GM12878 (cell line): ENCODE measurements around the gene GABBR2. TPM values are rescaled to one million over a fixed set of nuclear protein-coding genes. Genes with fewer than 3 reads are reported as not detected.

Experiments
- ATAC-seq: fragments of 200-7000 bp; cut with Tn5 transposase; 3 replicates; pipeline ENCODE4 v1.9.1; 2020; ENCODE audit warnings: mild to moderate bottlenecking, moderate library complexity
- BruUV-seq: library from RNA; stranded (reverse); fragments of 400-500 nt; replicated peaks from 2 replicates; lab custom pipeline; 2021; lab: Mats Ljungman, UMichigan
- CTCF ChIA-PET: fragments of 300-600 bp; sonication (Branson Sonifier 250); formaldehyde crosslinking; extraction: SDS; loops from one replicate; lab custom pipeline; 2021; ENCODE audit warnings: inconsistent platforms; lab: Yijun Ruan, JAX
- POLR2A ChIA-PET: fragments of 350-600 bp; formaldehyde crosslinking; extraction: SDS; loops from one replicate; lab custom pipeline; 2021; ENCODE audit warnings: inconsistent platforms; lab: Charles Lee
- RAD21 ChIA-PET: fragments of 300-600 bp; sonication (Branson Sonifier 250); formaldehyde crosslinking; loops from one replicate; lab custom pipeline; 2023; ENCODE audit warnings: antibody characterized with exemption; ENCODE audit not compliant: unreplicated experiment; lab: Charles Lee
- SMC1A ChIA-PET: fragments of 300-600 bp; sonication (Branson Sonifier 250); formaldehyde crosslinking; loops from one replicate; lab custom pipeline; 2023; ENCODE audit not compliant: unreplicated experiment, uncharacterized antibody; lab: Charles Lee
- DNase-seq: peaks from one replicate; pipeline ENCODE4 v3.0.0-alpha.2; 2011; ENCODE audit warnings: low read depth, low spot score
- FAIRE-seq: peaks from 3 replicates; lab custom pipeline; 2011; peaks lifted over from hg19 to GRCh38; lab: Jason Lieb, UNC
- H2AFZ ChIP-seq: 2 replicates; pipeline ENCODE4 v1.6.0; 2011; ENCODE audit warnings: low read depth, low read length, control low read depth; ENCODE audit not compliant: control insufficient read depth
- H3K27ac ChIP-seq: 2 replicates; pipeline ENCODE4 v1.5.1; 2011; ENCODE audit warnings: control low read depth; ENCODE audit not compliant: control insufficient read depth, insufficient read depth
- H3K27me3 ChIP-seq, 2 experiments: replicated peaks in 1 of 2; 2 replicates each; pipeline versions ENCODE4 v1.6.0 to v1.6.1; 2011; ENCODE audit warnings: low read length in 1 of 2; ENCODE audit not compliant: control insufficient read depth in 2 of 2, insufficient read depth in 2 of 2
- H3K36me3 ChIP-seq, 2 experiments: 2 replicates each; pipeline ENCODE4 v1.5.1; 2011; ENCODE audit warnings: low read length in 1 of 2; ENCODE audit not compliant: control insufficient read depth in 2 of 2, insufficient read depth in 2 of 2
- H3K4me1 ChIP-seq: 2 replicates; pipeline ENCODE4 v1.6.1; 2011; ENCODE audit warnings: mild to moderate bottlenecking, low read length, moderate library complexity, mixed read lengths; ENCODE audit not compliant: control insufficient read depth, insufficient read depth
- H3K4me2 ChIP-seq: 2 replicates; pipeline ENCODE4 v1.6.0; 2011; ENCODE audit warnings: control low read depth; ENCODE audit not compliant: control insufficient read depth, insufficient read depth
- H3K4me3 ChIP-seq: fragments of 200-600 bp; sonication (generic); 2 replicates; pipeline ENCODE4 v1.5.1; 2016
- H3K79me2 ChIP-seq: 2 replicates; pipeline ENCODE4 v1.6.0; 2011; ENCODE audit warnings: low read length; ENCODE audit not compliant: control insufficient read depth, insufficient read depth
- H3K9ac ChIP-seq: 2 replicates; pipeline ENCODE4 v1.8.0; 2011; ENCODE audit warnings: low read length, control low read depth, mixed read lengths; ENCODE audit not compliant: control insufficient read depth, insufficient read depth
- H3K9me3 ChIP-seq: replicated peaks from 3 replicates; pipeline ENCODE4 v1.5.1; 2011; ENCODE audit warnings: mild to moderate bottlenecking, low read length; ENCODE audit not compliant: control insufficient read depth, insufficient read depth
- H4K20me1 ChIP-seq: 2 replicates; pipeline ENCODE4 v1.6.0; 2011; ENCODE audit not compliant: control insufficient read depth, insufficient read depth
- BACH1 ChIP-seq: fragments of 450-650 bp; IDR thresholded peaks from 2 replicates; pipeline ENCODE4 v1.6.1; 2017; ENCODE audit warnings: mild to moderate bottlenecking, borderline replicate concordance
- CBX5 ChIP-seq: sonication (generic); IDR thresholded peaks from 2 replicates; pipeline ENCODE4 v1.6.1; 2016; ENCODE audit warnings: low read depth, moderate library complexity, mild to moderate bottlenecking, inconsistent platforms
- CHD1 ChIP-seq: IDR thresholded peaks from 2 replicates; pipeline ENCODE4 v1.6.1; 2012; ENCODE audit warnings: low read depth, low read length, improper control_type of control experiment
- DPF2 ChIP-seq: fragments of 450-650 bp; IDR thresholded peaks from 2 replicates; pipeline ENCODE4 v1.6.1; 2017; ENCODE audit warnings: mild to moderate bottlenecking
- ESRRA ChIP-seq: IDR thresholded peaks from 2 replicates; pipeline ENCODE4 v1.6.1; 2012; ENCODE audit warnings: mild to moderate bottlenecking, low read length, improper control_type of control experiment
- JUNB ChIP-seq: IDR thresholded peaks from 2 replicates; pipeline ENCODE4 v1.6.1; 2016; ENCODE audit warnings: antibody characterized with exemption, mild to moderate bottlenecking
- KDM1A ChIP-seq: fragments of 200-600 bp; sonication (generic); IDR thresholded peaks from 2 replicates; pipeline ENCODE4 v1.6.1; 2016; ENCODE audit warnings: borderline replicate concordance
- LARP7 ChIP-seq: fragments of 450-650 bp; IDR thresholded peaks from 2 replicates; pipeline ENCODE4 v1.6.1; 2017; ENCODE audit warnings: mild to moderate bottlenecking
- MEF2A ChIP-seq: IDR thresholded peaks from 2 replicates; pipeline ENCODE4 v1.6.1; 2011; ENCODE audit warnings: low read depth, mild to moderate bottlenecking, low read length, moderate library complexity; ENCODE audit not compliant: insufficient read depth
- NFYA ChIP-seq: IDR thresholded peaks from 2 replicates; pipeline ENCODE4 v1.6.1; 2011; ENCODE audit warnings: low read depth, mild to moderate bottlenecking, low read length, improper control_type of control experiment, borderline replicate concordance
- NFYB ChIP-seq: IDR thresholded peaks from 2 replicates; pipeline ENCODE4 v1.6.1; 2011; ENCODE audit warnings: low read depth, mild to moderate bottlenecking, low read length, improper control_type of control experiment, moderate library complexity; ENCODE audit not compliant: insufficient read depth
- RAD51 ChIP-seq: fragments of 450-650 bp; IDR thresholded peaks from 2 replicates; pipeline ENCODE4 v1.6.1; 2016; ENCODE audit warnings: moderate library complexity, mild to moderate bottlenecking, inconsistent platforms
- RCOR1 ChIP-seq: conservative IDR thresholded peaks from 2 replicates; pipeline ENCODE4 v1.6.1; 2012; ENCODE audit warnings: low read depth, low read length, improper control_type of control experiment
- SMAD5 ChIP-seq: IDR thresholded peaks from 2 replicates; pipeline ENCODE4 v1.6.1; 2016; ENCODE audit warnings: antibody characterized with exemption, low read depth
- SMARCA5 ChIP-seq: fragments of 450-650 bp; IDR thresholded peaks from 2 replicates; pipeline ENCODE4 v1.6.1; 2017; ENCODE audit warnings: mild to moderate bottlenecking
- ZNF207 ChIP-seq: fragments of 450-650 bp; IDR thresholded peaks from 2 replicates; pipeline ENCODE4 v1.6.1; 2014; ENCODE audit warnings: antibody characterized with exemption, mild to moderate bottlenecking, borderline replicate concordance
- WGBS: methylation state at CpG from one replicate; pipeline ENCODE4 v1.1.6; 2016; ENCODE audit warnings: low lambda C conversion rate; ENCODE audit not compliant: insufficient replicate concordance, insufficient coverage; ENCODE audit errors: missing lambda C conversion rate; 5-methylcytosine and 5-hydroxymethylcytosine counted together
- in situ Hi-C: fragments of 300-500 bp; cut with MboI; formaldehyde crosslinking; loops from 9 replicates; pipeline ENCODE4 v1.14.3; 2018; ENCODE audit warnings: mixed read lengths
- intact Hi-C: fragments of 100-400 bp; cut with micrococcal nuclease; formaldehyde crosslinking; loops from one replicate; pipeline ENCODE4 v1.14.2; 2022; ENCODE audit not compliant: unreplicated experiment
- polyA plus RNA-seq, 11 experiments: library from polyadenylated mRNA; depleted of rRNA in 4 of 11; unstranded in 6 of 11; stranded (reverse) in 5 of 11; fragments of >200 nt; fragmentation: Nextera tagmentation in 4 of 11; fragmentation: Illumina TruSeq in 1 of 11; extraction: Ambion mirVana in 4 of 11; extraction: Trizol in 1 of 11; gene quantifications; 1 replicate in 1 of 11; 2 replicates in 10 of 11; pipeline versions ENCODE4 v1.2.1 to v1.2.3, GENCODE V29; 2011 to 2016; ENCODE audit warnings: inconsistent platforms in 2 of 11, missing spikeins in 2 of 11, low read depth in 1 of 11
- total RNA-seq, 4 experiments: library from RNA; depleted of rRNA in 3 of 4; stranded (reverse); fragments of >200 nt in 3 of 4; fragmentation: Illumina TruSeq in 1 of 4; extraction: Trizol in 1 of 4; gene quantifications; 2 replicates each; pipeline versions ENCODE4 v1.2.1 to v1.2.3, GENCODE V29; 2013 to 2021
- TF ChIP-seq, protein P1 (sequence below): fragments of 450-650 bp; formaldehyde crosslinking; IDR thresholded peaks from 2 replicates; pipeline ENCODE4 v1.5.0; 2022; ENCODE audit warnings: mild to moderate bottlenecking, missing genetic modification characterization
- TF ChIP-seq, protein P2 (sequence below): IDR thresholded peaks from 2 replicates; pipeline ENCODE4 v1.6.1; 2011; ENCODE audit warnings: mild to moderate bottlenecking, low read depth, low read length, moderate library complexity; ENCODE audit not compliant: insufficient replicate concordance
- TF ChIP-seq, protein P3 (sequence below): IDR thresholded peaks from 2 replicates; pipeline ENCODE4 v1.6.1; 2012; ENCODE audit warnings: low read depth, low read length, improper control_type of control experiment

GABBR2 gene
- total and polyA plus RNA-seq, 10 of the 15 experiments (the other 5 are each of a cell fraction or from before 2014, with no cell fraction given) = 0.02 to 2.2 (median 0.06) TPM; not detected in 2

DNA sequence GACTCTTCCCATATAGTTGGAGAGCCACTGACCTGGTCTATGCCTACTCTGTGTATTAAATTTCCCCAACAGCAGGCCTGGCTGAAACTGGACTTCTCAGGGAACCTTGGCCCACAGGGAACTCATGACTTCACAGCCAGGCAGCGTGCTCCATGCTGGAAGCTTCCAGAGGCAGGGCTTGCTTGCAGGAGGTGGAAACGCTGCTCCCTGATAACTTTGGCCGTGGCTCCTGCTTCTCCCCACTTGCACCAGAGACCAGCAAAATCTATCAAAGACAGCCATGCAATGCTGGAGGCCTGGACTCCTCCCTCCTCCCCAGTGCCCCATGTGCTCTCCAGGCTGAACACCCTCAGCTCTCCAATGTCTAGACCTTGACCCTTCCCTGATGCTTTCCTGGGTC, 137.1 kb downstream of the GABBR2 start (continued):
- TF ChIP-seq ESRRA = no peak
- TF ChIP-seq SMARCA5 = no peak
- TF ChIP-seq RCOR1 = no peak
- TF ChIP-seq LARP7 = no peak
- TF ChIP-seq JUNB = no peak

DNA sequence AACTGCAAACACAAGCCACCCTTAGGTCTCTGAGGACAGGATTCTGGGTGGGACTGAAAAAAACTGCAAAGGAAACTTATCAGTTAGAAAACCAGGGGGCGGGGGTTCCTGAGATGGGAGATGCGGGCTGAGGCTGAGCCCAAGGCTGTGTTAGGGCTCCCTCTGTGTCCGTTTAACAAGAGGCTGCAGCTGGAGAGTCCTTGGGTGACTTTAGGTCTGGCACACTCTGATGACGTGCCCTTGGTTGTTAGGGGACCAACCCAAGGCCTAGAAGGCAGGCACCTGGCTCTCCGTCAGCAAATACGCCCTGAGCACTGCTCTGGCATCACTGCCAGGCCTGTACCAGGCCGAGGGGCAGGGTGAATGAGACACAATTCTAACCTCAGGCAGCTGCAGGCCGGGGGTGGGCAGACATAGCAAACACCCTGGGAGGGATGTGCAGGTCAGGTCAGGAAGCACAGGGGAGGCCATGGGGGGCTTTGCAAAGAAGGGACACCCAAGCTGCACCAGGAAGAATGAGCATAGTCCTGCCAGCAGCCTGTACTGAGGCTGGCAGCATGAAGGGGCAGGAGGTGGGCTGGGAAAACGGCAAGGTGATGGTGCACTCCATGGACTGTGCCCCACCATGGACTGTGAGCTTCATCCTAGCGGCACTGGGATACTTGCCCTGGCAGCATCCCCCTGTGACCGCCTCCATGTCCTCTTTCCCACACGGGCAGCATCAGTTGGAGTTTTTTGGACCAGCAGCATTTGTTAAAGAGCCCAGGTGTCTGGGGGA, 137.9 kb downstream of the GABBR2 start:
- BruUV-seq = no TSS peak
- CTCF ChIA-PET = no interaction called here
- Histone ChIP-seq H3K27ac (no peak overlapping the region), H3K4me3 (no peak overlapping the region), H3K4me1 (peaks cover 17% of the 10 kb centered on the region), H3K27me3 (no peaks in the 10 kb centered on the region), H2AFZ (no peak overlapping the region), H3K9me3 (no peaks in the 10 kb centered on the region), H4K20me1 (no peaks in the 10 kb centered on the region; the same call in 1 of the 2 replicates), H3K36me3 (no peaks in the 10 kb centered on the region), H3K79me2 (no peaks in the 10 kb centered on the region), H3K9ac (no peak overlapping the region), H3K4me2 (no peak overlapping the region)
- in situ Hi-C loops = no loop called here
- DNase-seq = no peak
- WGBS = 36% methylated on average over 12 of the region's 12 CpGs
- intact Hi-C loops = no loop called here
- FAIRE-seq = no peak
- peak; percentile 29 for ATAC-seq
- POLR2A ChIA-PET = no interaction called here
- SMC1A ChIA-PET = no interaction called here
- RAD21 ChIA-PET = no interaction called here
- TF ChIP-seq RAD51 = no peak
- TF ChIP-seq, protein P1, sequence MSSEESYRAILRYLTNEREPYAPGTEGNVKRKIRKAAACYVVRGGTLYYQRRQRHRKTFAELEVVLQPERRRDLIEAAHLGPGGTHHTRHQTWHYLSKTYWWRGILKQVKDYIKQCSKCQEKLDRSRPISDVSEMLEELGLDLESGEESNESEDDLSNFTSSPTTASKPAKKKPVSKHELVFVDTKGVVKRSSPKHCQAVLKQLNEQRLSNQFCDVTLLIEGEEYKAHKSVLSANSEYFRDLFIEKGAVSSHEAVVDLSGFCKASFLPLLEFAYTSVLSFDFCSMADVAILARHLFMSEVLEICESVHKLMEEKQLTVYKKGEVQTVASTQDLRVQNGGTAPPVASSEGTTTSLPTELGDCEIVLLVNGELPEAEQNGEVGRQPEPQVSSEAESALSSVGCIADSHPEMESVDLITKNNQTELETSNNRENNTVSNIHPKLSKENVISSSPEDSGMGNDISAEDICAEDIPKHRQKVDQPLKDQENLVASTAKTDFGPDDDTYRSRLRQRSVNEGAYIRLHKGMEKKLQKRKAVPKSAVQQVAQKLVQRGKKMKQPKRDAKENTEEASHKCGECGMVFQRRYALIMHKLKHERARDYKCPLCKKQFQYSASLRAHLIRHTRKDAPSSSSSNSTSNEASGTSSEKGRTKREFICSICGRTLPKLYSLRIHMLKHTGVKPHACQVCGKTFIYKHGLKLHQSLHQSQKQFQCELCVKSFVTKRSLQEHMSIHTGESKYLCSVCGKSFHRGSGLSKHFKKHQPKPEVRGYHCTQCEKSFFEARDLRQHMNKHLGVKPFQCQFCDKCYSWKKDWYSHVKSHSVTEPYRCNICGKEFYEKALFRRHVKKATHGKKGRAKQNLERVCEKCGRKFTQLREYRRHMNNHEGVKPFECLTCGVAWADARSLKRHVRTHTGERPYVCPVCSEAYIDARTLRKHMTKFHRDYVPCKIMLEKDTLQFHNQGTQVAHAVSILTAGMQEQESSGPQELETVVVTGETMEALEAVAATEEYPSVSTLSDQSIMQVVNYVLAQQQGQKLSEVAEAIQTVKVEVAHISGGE (CRISPR knock-in tag) = no peak
- TF ChIP-seq SMAD5 = no peak
- TF ChIP-seq ZNF207 = no peak
- no peak for TF ChIP-seq CBX5
- no peak for TF ChIP-seq ESRRA
- TF ChIP-seq, protein P2, sequence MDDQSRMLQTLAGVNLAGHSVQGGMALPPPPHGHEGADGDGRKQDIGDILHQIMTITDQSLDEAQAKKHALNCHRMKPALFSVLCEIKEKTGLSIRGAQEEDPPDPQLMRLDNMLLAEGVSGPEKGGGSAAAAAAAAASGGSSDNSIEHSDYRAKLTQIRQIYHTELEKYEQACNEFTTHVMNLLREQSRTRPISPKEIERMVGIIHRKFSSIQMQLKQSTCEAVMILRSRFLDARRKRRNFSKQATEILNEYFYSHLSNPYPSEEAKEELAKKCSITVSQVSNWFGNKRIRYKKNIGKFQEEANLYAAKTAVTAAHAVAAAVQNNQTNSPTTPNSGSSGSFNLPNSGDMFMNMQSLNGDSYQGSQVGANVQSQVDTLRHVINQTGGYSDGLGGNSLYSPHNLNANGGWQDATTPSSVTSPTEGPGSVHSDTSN = no peak
- no peak for TF ChIP-seq DPF2
- no peak for TF ChIP-seq NFYB
- TF ChIP-seq, protein P3, sequence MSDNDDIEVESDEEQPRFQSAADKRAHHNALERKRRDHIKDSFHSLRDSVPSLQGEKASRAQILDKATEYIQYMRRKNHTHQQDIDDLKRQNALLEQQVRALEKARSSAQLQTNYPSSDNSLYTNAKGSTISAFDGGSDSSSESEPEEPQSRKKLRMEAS = no peak
- TF ChIP-seq BACH1 = no peak
- TF ChIP-seq MEF2A = no peak
- TF ChIP-seq KDM1A = no peak
- TF ChIP-seq CHD1 = no peak
- TF ChIP-seq NFYA = no peak
